C1 segment of cervical spinal cord (tissue), 14 donors: ENCODE measurements around the gene ABCC5.
"Not testable (repeated sequence)": the region's sequence is repeated elsewhere in the genome, so short reads cannot be mapped to it uniquely, and the experiment has no call there.

Experiments
- DNase-seq, 14 donors: peaks; one replicate each; lab custom pipeline; 2025; lab: John Stamatoyannopoulos, UW

Gene ABCC5

GRCh38 chr3:184017672-184018423, at the start of gene ABCC5:
TSS of gene ABCC5 (minus strand) at chr3:184017884. CDS start at chr3:184014392, 3,492 bp downstream.
- DNase-seq = peak; percentile 38 to 94 (median 88)

DNA sequence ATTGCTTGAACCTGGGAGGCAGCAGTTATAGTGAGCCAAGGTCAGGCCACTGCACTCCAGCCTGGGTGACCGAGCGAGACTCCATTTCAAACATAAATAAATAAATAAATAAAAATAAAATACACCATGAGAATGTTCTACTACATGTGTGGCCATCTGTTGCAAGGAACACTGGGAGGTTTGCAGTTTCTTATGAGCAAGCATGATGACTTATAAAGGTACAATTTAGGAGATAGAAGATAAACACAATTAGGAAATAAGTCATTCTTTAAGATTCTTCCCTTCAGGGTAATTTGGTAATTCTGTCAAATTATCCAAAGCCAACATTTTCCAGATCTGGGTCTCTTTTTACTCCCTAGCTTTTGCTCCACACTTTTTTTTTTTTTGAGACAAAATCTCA, 48.5 kb upstream of the ABCC5 start:
- DNase-seq = no peak

DNA sequence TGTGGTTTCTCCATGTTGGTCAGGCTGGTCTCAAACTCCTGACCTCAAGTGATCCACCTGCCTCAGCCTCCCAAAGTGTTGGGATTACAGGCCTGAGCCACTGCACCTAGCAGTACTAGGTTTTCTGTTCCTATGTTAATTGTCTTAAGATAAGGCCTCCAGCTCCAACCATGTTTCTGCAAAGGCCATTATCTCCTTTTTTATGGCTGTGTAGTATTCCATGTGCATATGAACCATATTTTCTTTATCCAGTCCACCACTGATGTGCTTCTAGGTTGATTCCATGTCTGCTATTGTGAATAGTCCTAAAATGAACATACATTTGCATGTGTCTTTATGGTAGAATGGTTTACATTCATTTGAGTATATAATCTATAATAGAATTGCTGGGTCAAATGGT, 45.0 kb upstream of the ABCC5 start:
- no peak for DNase-seq

DNA sequence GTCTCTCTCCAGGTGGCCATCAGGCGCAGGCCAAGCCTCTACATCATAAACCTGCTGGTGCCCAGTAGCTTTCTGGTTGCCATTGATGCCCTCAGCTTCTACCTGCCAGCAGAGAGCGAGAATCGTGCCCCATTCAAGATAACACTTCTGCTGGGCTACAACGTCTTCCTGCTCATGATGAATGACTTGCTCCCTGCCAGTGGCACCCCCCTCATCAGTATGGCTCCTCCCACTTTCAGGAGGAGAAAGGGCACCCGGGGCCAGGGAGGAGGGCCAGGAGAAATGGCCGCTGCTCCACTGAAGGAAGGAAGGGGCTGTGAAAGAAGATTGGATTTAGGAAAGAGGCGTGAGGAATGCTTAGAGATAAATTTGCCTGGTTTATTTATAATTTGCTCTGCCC, 41.7 kb upstream of the ABCC5 start:
- DNase-seq = no peak

DNA sequence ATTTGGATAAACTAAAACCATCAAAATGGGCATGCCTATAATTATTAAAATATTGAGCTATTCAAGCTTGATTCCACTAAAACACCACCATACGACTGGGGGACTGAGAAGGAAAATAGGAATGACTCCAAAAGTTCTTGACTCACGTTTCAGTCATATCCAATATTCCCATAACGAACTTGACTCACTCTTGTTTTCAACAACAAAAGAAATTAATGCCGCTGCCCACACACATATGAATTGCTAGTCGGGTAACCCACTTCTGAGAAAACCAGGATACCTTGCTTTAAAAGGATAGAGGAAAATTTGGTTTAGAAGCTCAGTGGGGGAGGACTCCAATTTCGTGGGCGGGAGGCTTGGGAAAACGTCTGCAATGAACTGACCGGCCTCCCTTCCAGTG, 40.3 kb upstream of the ABCC5 start:
- DNase-seq = no peak

DNA sequence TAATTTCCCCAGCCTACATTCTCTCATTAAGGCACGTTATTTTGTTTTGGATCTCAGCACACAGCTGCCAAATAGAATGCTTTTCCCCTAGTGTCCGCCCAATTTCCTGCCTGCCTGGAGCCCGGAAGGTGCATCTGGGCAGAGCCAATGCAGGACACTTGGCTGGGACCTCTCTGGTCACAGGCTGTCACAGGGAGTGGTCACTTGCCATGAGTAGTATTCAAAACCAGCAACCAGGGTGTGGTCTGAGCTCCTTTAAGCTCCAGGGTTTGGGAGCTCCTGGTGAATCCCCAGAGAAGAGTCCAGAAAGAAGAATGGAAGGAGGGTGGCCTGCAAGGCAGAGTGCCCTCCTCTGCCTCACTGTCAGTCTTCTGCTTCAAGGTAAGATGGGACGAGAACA, 35.1 kb upstream of the ABCC5 start, which contains the start of gene HTR3C:
TSS of gene HTR3C (plus strand) at position 281 of the 400 bp plus-strand sequence. CDS start at position 315, 34 bp downstream.
- no peak for DNase-seq

DNA sequence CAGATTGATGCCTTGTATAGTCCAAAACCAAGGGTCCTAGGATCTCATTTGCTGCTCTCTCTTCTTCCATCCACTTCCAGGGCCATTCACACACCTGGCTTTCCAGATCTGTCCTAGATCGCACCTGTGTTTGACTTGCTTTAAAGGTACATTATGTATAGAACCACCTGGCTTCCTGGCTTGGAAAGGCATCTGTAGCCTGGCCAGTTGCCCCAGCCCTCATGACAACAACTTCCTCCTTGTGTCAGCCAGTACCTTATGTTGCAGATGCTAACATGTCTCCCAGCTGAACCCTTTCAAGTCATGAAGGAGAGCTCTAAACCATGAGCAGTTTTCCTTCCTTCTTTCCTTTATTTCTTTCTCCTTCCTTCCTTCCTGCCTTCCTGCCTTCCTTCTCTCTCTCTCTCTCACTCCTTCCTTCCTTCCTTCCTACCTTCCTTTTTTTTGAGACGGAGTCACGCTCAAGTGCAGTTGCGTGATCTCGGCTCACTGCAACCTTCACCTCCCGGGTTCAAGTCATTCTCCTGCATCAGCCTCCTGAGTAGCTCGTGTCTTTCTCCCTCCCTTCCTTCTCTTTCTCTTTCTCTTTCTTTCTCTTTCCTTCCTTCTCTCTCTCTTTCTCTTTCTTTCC, 32.6 kb upstream of the ABCC5 start:
- DNase-seq = no peak

- DNase-seq = no peak
These were observed 28.3 kb upstream of the ABCC5 start for GRCh38 chr3:184045995-184046394.

- DNase-seq = no peak
These were observed 24.9 kb upstream of the ABCC5 start for GRCh38 chr3:184042617-184043016.

GRCh38 chr3:184040010-184040409, 22.3 kb upstream of the ABCC5 start:
- DNase-seq = no peak

- no peak for DNase-seq
These were observed 21.7 kb upstream of the ABCC5 start for GRCh38 chr3:184039414-184039813.

GRCh38 chr3:184038307-184038706, 20.6 kb upstream of the ABCC5 start:
- not testable (repeated sequence) for DNase-seq

- no peak for DNase-seq
These were observed 20.1 kb upstream of the ABCC5 start for GRCh38 chr3:184037816-184038215.

DNA sequence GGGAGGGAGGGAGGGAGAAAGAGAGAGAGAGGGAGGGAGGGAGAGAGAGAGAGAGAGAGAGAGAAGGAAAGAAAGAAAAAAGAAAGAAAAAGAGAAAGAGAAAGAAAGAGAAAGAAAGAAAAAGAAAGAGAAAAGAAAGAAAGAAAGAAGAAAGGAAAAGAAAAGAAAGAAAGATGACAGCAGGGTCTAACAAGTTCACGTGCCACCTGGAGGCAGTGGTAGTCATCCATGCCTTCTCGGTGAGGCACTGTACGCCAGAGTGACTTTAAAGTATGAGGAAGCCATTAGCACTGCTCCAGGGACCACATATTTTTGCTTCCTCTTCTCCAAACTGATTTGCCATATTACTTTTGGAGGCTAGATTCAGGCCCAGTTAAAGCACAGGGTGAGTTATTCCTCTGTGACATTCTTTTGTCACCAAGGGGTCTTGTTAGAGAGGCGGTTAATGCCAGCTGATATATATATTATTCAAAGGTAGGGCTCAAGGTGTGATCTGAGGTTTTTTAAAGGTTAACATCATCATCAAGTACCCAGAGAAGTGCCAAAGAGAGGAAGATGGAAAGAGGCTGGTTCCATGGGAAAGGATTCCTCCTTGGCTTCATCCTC, 13.6 kb upstream of the ABCC5 start, which contains the start of gene HTR3D:
TSS of gene HTR3D (plus strand) at position 556 of the 606 bp plus-strand sequence. CDS start at position 556, 0 bp downstream.
- no peak for DNase-seq

- no peak for DNase-seq
These were observed 12.9 kb upstream of the ABCC5 start for GRCh38 chr3:184030536-184030935.

DNA sequence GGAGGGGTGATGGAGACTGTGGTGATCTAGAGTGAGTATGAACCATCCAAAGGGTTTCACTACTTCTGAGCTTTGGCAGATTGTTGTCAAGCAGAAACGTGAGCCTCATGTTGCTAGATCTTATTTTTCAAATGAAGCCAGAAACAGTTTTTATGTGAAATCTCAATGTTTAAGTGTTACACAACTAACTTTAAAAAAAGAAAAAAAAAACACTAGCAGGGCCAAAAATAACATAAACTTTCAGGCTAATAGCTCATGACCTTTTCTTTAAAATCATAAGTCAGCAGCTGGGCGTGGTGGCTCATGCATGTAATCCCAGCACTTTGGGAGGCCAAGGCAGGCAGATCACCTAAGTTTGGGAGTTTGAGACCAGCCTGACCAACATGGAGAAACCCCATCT, 11.8 kb upstream of the ABCC5 start:
- no peak for DNase-seq

DNA sequence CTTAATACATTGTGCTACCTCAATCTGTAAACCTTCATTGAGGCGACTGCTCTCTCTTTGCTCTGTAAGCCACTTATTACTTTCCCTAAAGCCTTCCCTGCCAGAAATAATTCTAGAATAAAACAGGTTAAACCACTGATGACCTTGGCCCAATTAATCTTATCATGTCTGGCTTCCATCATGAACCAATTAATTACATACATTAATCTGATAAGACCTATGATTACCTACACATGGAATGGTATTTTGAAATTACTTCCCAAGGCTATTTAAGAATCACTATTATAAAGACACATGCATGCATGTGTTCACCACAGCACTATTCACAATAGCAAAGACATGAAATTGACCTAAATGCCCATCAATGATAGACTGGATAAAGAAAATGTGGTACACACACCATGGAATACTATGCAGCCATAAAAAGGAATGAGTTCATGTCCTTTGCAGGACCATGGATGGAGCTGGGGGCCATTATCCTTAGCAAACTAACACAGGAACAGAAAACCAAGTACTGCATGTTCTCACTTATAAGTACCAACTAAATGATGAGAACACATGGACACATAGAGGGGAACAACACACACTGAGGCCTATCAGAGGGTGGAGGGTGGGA, 10.7 kb upstream of the ABCC5 start:
- DNase-seq = not testable (repeated sequence)

DNA sequence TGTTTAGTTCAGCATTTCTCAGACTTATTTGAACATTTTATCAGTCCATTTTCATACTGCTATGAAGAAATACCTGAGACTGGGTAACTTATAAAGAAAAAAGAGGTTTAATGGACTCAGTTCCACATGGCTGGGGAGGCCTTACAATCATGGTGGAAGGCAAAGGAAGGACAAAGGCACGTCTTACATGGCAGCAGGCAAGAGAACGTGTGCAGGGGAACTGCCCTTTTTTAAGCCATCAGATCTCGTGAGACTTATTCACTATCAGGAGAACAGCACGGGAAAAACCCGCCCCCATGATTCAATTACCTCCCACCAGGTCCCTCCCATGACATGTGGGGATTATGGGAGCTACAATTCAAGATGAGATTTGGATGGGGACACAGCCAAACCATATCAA, 7.6 kb upstream of the ABCC5 start:
- not testable (repeated sequence) for DNase-seq

DNA sequence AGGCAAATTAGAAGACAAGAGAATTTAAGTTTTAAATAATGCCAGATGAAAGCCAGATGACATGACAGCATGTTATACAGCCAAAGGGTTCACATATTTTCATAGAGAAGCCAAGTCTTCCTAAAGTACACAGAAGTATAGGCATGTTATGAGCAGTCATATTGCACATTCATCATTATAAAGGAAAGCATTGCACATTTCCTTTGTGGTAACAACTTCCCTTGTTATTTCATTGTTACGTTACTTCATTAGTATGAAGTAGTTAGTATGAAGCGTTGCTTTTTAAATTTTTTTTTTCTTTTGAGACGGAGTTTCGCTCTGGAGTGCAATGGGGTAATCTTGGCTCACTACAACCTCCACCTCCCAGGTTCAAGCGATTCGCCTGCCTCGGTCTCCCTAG, 4.6 kb upstream of the ABCC5 start:
- no peak for DNase-seq

GRCh38 chr3:184018424-184018973, 815 bp upstream of the ABCC5 start:
- no peak for DNase-seq

DNA sequence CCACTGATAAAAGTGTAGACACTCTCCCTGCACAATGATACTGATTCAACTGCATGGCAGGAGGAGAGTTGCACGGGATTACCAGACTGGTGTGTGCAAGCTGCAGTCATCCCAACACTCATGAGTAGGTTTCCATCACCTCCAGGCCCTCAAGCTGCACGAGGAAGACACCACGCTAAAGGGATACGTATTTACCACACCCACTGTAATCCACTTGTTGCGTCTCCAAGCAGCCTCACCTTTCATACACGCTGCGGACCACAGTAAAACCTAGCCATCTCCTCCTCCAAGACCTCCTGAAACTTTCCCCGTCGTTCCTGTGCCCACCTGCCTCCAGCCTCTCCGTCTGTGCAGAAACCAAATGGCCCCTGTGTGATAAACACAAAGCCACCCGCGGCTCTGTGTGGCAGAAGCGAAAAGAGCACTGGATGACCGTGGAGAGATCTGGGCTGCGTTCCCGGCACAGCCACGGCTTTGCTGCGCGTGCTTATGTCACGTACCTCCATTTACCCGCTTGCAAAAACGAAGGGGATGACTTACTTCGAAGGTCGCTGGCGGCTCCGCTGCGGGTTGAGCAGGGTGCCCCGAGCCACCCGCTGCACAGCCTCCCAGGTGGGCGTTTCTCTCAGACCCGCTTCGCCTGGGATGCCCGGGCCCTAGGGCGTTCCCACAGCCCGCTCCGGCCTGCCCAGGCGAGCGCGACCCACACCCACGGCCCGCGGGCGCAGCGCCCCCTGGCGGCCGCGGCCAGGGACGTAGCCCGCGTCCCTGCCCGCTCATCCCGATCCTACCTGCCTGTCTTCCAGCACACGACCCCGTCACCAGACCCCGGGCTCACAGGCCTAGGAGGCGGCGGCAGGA, 643 bp downstream of the ABCC5 start:
- peak in 12 of 14 donors; percentile 17 to 85 (median 68) for DNase-seq
